Endothelial cell of umbilical vein (primary cell): ENCODE results near the gene FOXM1. TPM values are rescaled to one million over a fixed set of nuclear protein-coding genes. Genes with fewer than 3 reads are reported as not detected.

Source experiments
- BruUV-seq: library from RNA; stranded (reverse); fragments of 400-500 nt; replicated peaks from 2 replicates; lab custom pipeline; 2021; lab: Mats Ljungman, UMichigan
- CTCF ChIA-PET: fragments of 300-600, 350-600 bp; sonication (Branson Sonifier 250); formaldehyde crosslinking; loops from one replicate; lab custom pipeline; 2021; ENCODE audit warnings: antibody characterized with exemption, inconsistent platforms; lab: Charles Lee
- POLR2A ChIA-PET: fragments of 300-600, 350-600 bp; sonication (Branson Sonifier 250); formaldehyde crosslinking; loops from one replicate; lab custom pipeline; 2021; ENCODE audit warnings: antibody characterized with exemption, inconsistent platforms; lab: Charles Lee
- DNase-seq: peaks from one replicate; pipeline ENCODE4 v3.0.0-alpha.2; 2011; ENCODE audit warnings: low read depth, low spot score
- FAIRE-seq: peaks from 2 replicates; lab custom pipeline; 2011; peaks lifted over from hg19 to GRCh38; lab: Jason Lieb, UNC
- H2AFZ ChIP-seq: 2 replicates; pipeline ENCODE4 v1.6.0; 2012; ENCODE audit warnings: low read depth, low read length, control low read depth, inconsistent platforms
- H3K27ac ChIP-seq: 2 replicates; pipeline ENCODE4 v1.5.1; 2011; ENCODE audit warnings: low read depth, mild to moderate bottlenecking, control low read depth, low read length, moderate library complexity; ENCODE audit not compliant: insufficient read depth
- H3K27me3 ChIP-seq, 2 experiments: 2 replicates each; pipeline versions ENCODE4 v1.6.0 to v1.6.1; 2011; ENCODE audit warnings: low read length in 2 of 2, mixed read lengths in 1 of 2; ENCODE audit not compliant: control insufficient read depth in 2 of 2, insufficient read depth in 2 of 2
- H3K36me3 ChIP-seq, 2 experiments: 2 replicates in 1 of 2; 3 replicates in 1 of 2; pipeline ENCODE4 v1.5.1; 2011; ENCODE audit warnings: low read length in 2 of 2, mild to moderate bottlenecking in 1 of 2, moderate library complexity in 1 of 2; ENCODE audit not compliant: control insufficient read depth in 2 of 2, insufficient read depth in 2 of 2; ENCODE audit errors: extremely low read depth in 1 of 2
- H3K4me1 ChIP-seq: 3 replicates; pipeline ENCODE4 v1.5.1; 2011; ENCODE audit warnings: mild to moderate bottlenecking, low read length; ENCODE audit not compliant: control insufficient read depth, insufficient read depth; ENCODE audit errors: extremely low read depth
- H3K4me2 ChIP-seq: 2 replicates; pipeline ENCODE4 v1.6.1; 2011; ENCODE audit warnings: low read length, control low read depth, mixed read lengths; ENCODE audit not compliant: insufficient read depth
- H3K4me3 ChIP-seq, 3 experiments: fragments of 200-600 bp in 1 of 3; sonication (generic), shearing (Covaris generic) in 1 of 3; replicated peaks in 1 of 3; 2 replicates each; pipeline ENCODE4 v1.5.1; 2011 to 2016; ENCODE audit warnings: control low read depth in 3 of 3, low read length in 3 of 3, mild to moderate bottlenecking in 2 of 3, inconsistent platforms in 1 of 3, low read depth in 1 of 3, moderate library complexity in 1 of 3; ENCODE audit not compliant: insufficient read depth in 1 of 3
- H3K79me2 ChIP-seq: 2 replicates; pipeline ENCODE4 v1.6.0; 2012; ENCODE audit warnings: low read length, inconsistent platforms; ENCODE audit not compliant: control insufficient read depth, insufficient read depth
- H3K9ac ChIP-seq: replicated peaks from 2 replicates; pipeline ENCODE3; 2011; ENCODE audit warnings: low read length, control low read depth; ENCODE audit not compliant: insufficient read depth; ENCODE audit errors: extremely low read depth
- H3K9me1 ChIP-seq: replicated peaks from 3 replicates; pipeline ENCODE4 v1.6.0; 2011; ENCODE audit warnings: mild to moderate bottlenecking, low read length; ENCODE audit not compliant: control insufficient read depth, insufficient read depth; ENCODE audit errors: extremely low read depth
- H3K9me3 ChIP-seq: replicated peaks from 2 replicates; pipeline ENCODE4 v1.5.1; 2012; ENCODE audit warnings: low read length, inconsistent platforms; ENCODE audit not compliant: control insufficient read depth, insufficient read depth
- H4K20me1 ChIP-seq: replicated peaks from 2 replicates; pipeline ENCODE3; 2011; ENCODE audit warnings: mild to moderate bottlenecking, low read length; ENCODE audit not compliant: control insufficient read depth, insufficient read depth; ENCODE audit errors: extremely low read depth
- FOS ChIP-seq: IDR thresholded peaks from 2 replicates; pipeline ENCODE4 v1.6.1; 2011; ENCODE audit warnings: mild to moderate bottlenecking, low read length, moderate library complexity, borderline replicate concordance; ENCODE audit not compliant: insufficient read depth
- GATA2 ChIP-seq: IDR thresholded peaks from 2 replicates; pipeline ENCODE4 v1.7.0; 2011; ENCODE audit warnings: low read depth, mild to moderate bottlenecking, moderate library complexity, mixed read lengths, low read length; ENCODE audit not compliant: insufficient read length, insufficient read depth
- dilution Hi-C: fragments of 300-500 bp; cut with MboI; formaldehyde crosslinking; loops from one replicate; pipeline ENCODE4 v1.15.0; 2019; ENCODE audit warnings: low sequenced_read_pairs; ENCODE audit not compliant: extremely low pct_ligation_motif_present
- intact Hi-C: fragments of 100-400 bp; cut with micrococcal nuclease; formaldehyde crosslinking; loops from one replicate; pipeline ENCODE4 v1.10.0; 2022
- polyA plus RNA-seq, 4 experiments: library from polyadenylated mRNA; depleted of rRNA in 3 of 4; stranded (reverse) in 3 of 4; unstranded in 1 of 4; fragments of >200 nt; gene quantifications; 2 replicates each; pipeline versions ENCODE4 v1.2.1 to v1.2.3, GENCODE V29; 2011 to 2012; ENCODE audit warnings: missing spikeins in 1 of 4
- total RNA-seq: library from RNA; stranded (reverse); gene quantifications from 2 replicates; pipeline ENCODE4 v1.2.3, GENCODE V29; 2021
- TF ChIP-seq, protein P1 (sequence below): IDR thresholded peaks from 2 replicates; pipeline ENCODE4 v1.6.1; 2011; ENCODE audit not compliant: insufficient read depth, insufficient read length

FOXM1 gene
- total and polyA plus RNA-seq, 2 donors (not counting 3 experiments of a cell fraction or from before 2014, with no cell fraction given), result 43.5 to 136 TPM

DNA sequence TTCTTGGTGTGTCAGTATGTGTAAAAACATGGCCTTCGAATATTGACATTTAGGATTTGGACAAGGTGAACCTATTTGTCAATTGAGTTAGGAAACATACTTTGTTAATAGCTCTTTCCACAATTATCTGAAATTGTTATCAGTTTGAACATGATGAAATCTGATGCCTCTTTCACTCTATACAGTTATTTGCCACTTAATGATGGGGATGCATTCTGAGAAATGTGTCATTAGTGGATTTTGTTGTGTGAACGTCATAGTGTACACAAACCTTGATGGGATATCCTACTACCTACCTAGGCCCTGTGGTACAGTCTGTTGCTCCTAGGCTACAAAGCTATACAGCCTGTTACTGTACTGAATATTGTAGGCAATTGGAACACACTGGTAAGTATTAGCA lies 18.5 kb upstream of the FOXM1 start:
- H3K27me3 ChIP-seq, result no peaks in the 10 kb centered on the region
- dilution Hi-C loops (no loop called here), intact Hi-C loops (no loop called here)
- no peak for DNase-seq
- H3K36me3 ChIP-seq, result no peaks in the 10 kb centered on the region
- H3K9ac ChIP-seq, result no peak overlapping the region
- H4K20me1 ChIP-seq, result no peaks in the 10 kb centered on the region
- no peaks in the 10 kb centered on the region for H3K9me3 ChIP-seq
- ChIA-PET POLR2A (no interaction called here), CTCF (interaction anchor here (1.0 to 1.9 kb wide), 5 partner anchors 11 to 146 kb away, joined by 3 to 8 read pairs (median 3); no protein-coding TSS in a partner anchor)
- H3K4me1 ChIP-seq, result peaks cover 7% of the 10 kb centered on the region
- no peak overlapping the region for H2AFZ ChIP-seq
- peak; percentile 9 for TF ChIP-seq FOS
- TF ChIP-seq, protein P1, sequence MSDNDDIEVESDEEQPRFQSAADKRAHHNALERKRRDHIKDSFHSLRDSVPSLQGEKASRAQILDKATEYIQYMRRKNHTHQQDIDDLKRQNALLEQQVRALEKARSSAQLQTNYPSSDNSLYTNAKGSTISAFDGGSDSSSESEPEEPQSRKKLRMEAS, result no peak
- H3K4me2 ChIP-seq, result no peak overlapping the region
- no peak for FAIRE-seq
- H3K4me3 ChIP-seq, result no peak overlapping the region
- no peak overlapping the region for H3K27ac ChIP-seq
- H3K79me2 ChIP-seq, result peaks cover 39% of the 10 kb centered on the region
- no TSS peak for BruUV-seq
- H3K9me1 ChIP-seq, result no peaks in the 10 kb centered on the region

DNA sequence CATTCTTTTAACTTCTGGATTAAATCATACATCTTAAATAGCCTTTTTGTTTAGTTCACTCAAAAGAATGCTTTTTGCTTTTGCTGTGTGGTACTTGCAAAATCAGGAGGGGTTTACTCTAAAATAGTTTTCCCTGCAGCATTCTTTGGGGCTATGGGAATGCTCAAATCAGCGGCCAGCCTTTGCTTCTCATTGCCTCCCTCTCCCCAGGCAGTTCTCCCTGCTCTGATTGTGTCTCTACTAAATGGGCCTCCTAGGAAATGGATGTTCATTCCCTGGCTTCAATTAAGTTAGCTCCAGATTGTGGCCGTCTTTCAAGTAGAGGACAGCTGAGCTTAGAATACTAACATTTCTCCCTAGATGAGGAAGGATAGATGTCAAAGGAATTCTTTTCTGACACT lies 18.1 kb upstream of the FOXM1 start:
- TF ChIP-seq, protein P1, result no peak
- no peak for TF ChIP-seq GATA2
- POLR2A ChIA-PET, result no interaction called here
- Histone ChIP-seq H3K9me1 (no peaks in the 10 kb centered on the region), H3K27ac (no peak overlapping the region), H3K9me3 (no peaks in the 10 kb centered on the region), H3K27me3 (no peaks in the 10 kb centered on the region), H3K36me3 (no peaks in the 10 kb centered on the region), H4K20me1 (no peaks in the 10 kb centered on the region), H3K9ac (no peak overlapping the region), H2AFZ (no peak overlapping the region), H3K4me2 (no peak overlapping the region), H3K4me3 (no peak overlapping the region), H3K4me1 (peaks cover 10% of the 10 kb centered on the region), H3K79me2 (peaks cover 39% of the 10 kb centered on the region)
- BruUV-seq, result no TSS peak
- DNase-seq, result no peak
- dilution Hi-C loops (no loop called here), intact Hi-C loops (no loop called here)
- no peak for FAIRE-seq
- CTCF ChIA-PET, result interaction anchor here (0.9 to 1.9 kb wide), 6 partner anchors 10 to 147 kb away, joined by 3 to 8 read pairs (median 3); no protein-coding TSS in a partner anchor
